HG03139 (cell line): ENCODE results near the gene GATB.

ENCODE experiments used
- ATAC-seq: cut with Tn5 transposase; IDR thresholded peaks from one replicate; pipeline ENCODE4 v1.9.1; 2021; ENCODE audit not compliant: unreplicated experiment

The GATB gene

DNA sequence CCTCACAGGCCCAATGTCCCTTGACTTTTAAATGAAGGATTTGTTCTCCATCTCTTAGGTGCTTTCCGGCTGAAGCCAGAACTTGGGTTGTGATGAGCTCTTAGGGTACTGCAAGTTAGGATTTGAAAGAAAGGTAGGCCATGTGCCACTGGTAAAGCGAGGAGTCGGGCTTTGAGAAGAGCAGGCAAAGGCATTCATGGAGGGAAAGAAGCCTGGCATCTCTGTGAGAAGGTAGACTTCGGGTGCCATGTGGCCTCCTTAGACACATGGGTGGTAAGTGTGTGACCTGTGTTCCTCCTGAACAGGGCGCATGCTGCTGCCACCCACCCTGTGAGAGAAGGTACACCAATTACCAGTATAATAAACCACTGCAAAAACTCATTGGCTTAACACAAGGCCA lies 102.9 kb downstream of the GATB start:
- ATAC-seq: no peak

DNA sequence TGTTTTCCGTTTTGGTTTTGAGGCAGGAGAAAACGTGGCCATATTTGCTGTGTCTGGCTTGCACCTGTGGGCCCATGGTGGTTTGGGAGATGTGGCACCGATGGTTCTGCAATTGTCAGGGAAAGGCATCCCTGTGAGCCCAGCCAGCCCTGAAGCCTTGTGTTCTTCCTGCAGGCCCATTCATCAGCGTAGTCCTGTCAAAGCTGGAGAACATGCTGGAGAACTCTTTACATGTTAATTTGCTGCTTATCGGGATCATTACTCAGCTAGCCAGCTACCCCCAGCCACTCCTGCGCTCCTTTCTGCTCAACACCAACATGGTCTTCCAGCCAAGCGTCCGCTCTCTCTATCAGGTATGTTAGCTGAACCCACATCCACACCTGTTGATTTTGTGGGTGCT lies 104.7 kb downstream of the GATB start:
- ATAC-seq: no peak

DNA sequence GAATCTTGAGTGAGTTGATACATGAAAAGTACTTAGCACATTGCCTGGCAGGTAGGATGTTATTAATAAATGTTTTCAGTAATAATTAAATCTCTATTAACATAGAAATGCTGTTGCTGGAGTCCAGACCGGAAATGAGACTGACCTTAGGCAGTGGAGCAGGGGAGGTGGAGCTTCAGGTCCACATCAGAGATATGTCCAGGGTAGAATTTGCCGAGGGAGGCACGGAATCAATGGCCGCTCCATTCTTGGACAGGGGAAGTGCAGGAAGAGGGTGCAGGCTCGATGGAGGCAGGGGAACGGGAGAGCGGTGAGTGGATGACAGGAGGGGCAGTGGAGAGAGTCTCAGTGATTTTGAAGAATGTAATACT lies 107.3 kb downstream of the GATB start:
- no peak for ATAC-seq

DNA sequence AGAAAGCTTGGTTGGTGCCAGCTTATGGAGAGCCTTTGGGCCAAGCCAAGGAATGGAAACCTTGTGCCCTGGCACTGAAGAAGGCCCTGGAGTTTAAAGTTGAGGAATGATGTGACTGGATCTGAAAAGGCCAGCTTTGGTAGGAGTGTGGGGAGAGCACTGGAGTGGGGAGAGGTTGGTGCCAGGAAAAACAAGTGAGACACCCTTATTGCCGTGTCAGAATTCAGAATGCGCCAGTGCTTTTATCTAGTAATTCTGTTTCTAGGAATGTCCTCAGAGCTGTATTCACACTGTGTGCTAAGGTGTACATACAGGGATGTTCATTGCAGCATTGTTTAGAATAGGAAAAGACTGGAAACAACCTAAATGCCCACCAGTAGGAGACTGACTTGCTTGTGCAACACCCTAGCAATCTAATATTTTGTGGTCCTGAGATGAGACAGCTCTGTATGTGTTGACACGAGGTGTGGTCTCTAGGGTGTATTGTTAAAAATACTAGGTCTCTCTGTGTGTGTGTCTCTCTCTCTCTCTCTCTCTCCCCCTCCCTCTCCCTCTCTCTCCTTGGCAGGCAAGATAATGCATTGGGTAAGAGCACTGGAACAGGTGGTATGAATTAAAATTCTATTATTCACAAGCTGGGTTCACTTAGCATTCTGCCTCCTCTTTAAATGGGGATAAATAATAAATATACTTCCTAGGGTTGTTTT lies 107.8 kb downstream of the GATB start:
- no peak for ATAC-seq

DNA sequence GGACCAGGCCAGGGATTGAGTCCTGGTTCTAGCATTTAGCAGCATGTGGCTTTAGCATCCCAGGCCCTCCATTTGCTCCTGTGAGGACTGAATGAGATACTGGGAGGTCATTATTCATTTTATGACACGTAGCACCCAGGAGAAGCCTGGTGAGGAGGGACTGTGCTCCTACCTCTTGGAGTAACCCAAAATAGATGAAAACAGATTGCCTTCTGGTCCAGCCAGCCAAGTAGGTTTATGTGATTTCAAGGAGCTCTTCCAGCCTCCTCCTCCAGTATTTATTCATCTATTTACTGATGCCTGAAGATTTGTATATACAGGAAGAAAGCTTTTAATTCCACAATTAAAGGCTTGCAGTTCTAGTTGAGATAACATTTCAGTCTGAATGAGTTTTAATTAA lies 109.3 kb downstream of the GATB start:
- no peak for ATAC-seq

DNA sequence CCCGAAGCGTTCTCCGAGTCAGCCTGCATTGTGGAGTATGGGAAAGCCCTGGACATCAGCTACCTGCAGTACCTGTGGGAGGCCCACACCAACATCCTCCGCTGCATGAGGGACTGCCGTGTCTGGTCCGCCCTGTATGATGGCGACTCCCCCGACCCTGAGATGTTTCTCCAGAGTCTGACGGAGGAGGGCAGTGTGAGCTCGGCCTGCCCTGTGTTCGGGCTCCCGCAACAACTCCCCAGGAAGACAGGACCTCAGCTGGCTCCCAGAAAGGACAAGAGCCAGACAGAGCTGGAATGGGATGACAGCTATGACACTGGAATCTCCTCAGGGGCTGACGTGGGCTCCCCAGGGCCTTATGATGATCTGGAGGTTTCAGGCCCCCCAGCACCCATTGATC lies 111.3 kb downstream of the GATB start:
- no peak for ATAC-seq

DNA sequence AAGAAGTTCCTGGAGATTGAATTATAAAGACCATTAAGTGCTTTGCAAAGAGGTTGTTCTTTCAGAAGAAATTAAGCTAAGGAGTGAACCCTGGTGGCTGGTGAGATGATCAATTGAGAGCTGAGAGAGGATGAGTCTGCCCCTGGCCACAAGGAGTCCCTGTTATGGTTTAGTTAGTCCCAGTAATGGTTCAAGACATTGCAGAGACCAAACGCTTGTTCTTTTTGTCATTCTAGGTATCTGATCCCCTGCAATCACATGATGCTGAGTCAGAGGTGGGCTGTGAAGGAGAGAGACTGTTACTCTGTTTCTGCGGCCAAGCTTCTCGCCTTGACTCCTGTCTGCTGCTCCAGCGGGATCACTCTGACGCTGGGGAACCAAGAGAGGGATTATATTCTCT lies 114.5 kb downstream of the GATB start:
- no peak for ATAC-seq

DNA sequence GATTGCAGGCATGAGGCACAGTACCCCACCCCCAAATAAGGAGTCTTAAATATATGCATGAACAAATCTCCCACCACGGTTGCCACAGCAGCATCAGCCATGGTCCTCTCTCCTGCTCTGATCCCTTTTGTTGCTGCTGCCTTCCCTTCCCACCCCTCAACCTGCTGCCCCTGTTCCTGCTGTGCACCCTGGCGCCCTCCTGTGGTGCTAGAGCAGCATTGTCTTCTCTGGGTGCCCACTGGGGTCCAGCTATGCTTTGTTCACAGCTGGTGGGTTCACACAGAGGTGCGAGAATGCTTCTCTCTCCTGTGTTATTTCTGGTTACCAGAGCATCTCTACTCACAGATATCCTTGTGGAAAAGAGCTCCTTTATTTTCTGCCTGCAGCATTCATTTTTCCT lies 116.2 kb downstream of the GATB start:
- ATAC-seq: no peak

DNA sequence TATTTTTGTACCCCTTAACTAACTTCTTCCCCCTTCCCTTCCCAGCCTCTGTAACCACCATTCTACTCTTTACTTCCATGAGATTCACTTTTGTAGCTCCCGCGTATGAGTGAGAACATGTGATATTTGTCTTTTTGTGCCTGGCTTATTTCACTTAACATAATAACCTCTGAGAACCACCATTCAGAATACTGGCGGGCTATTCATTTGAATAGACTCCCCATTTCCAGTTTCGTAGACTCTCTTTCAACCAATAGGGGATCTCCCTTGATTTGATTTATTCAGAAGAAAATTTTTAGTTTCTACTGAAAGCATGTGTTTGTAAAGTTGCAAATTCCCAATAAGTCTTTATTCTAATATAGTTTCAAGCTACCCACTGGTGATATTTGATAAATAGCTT lies 117.2 kb downstream of the GATB start:
- ATAC-seq: no peak

DNA sequence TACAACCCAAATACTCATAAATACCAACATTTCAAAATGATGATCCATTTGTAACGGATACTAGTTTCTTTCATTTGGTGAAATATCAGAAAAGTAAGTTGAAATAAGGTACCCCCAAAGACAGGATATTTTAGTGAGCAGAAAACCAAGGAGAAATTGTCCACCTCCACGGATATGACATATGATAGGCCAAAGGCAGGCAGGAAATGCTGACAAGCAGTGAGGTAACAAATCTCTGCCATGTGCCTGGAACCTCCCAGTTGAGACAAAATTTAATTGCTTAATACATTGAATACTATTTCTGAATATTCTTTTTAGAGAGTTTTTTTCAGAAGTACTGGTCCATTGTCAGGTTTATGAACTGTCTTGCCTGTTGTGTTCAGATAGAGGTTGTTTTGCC lies 118.8 kb downstream of the GATB start:
- ATAC-seq: no peak

DNA sequence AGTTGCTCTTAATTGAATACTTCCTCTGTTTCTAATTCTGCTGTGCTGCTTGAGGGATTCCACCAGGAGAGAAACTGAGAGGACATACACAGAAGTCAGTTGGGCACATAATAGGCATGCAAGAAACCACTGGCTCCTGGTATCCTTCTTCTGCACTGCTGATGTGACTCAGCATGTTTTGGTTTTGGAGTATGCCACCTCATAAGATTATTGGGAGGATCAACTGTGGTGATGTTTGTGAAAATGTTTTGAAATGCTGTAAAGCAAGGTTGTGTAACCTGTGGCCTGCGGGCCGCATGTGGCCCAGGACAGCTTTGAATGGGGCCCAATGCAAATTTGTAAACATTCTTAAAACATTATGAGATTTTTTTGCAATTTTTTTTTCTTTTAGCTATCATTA lies 119.6 kb downstream of the GATB start:
- no peak for ATAC-seq

DNA sequence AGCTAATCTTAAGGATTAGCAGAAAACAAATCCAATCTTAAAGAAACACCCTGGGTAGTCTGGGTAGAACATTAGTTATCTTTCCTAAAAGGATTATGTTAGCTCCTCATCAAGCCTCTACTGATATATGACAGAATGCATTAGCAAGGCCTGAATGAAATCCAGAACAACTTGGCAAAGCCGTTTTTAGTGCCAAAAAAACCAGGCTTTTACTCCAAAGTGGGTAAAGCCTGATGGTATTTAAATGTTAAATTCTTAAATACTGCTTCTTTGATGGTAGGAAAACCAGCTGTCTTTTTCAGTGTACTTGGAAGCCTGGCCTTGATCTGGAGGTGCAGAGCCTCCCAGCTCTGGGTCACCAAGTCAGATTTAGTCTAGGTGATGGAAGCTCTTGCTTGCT lies 120.4 kb downstream of the GATB start:
- no peak for ATAC-seq

DNA sequence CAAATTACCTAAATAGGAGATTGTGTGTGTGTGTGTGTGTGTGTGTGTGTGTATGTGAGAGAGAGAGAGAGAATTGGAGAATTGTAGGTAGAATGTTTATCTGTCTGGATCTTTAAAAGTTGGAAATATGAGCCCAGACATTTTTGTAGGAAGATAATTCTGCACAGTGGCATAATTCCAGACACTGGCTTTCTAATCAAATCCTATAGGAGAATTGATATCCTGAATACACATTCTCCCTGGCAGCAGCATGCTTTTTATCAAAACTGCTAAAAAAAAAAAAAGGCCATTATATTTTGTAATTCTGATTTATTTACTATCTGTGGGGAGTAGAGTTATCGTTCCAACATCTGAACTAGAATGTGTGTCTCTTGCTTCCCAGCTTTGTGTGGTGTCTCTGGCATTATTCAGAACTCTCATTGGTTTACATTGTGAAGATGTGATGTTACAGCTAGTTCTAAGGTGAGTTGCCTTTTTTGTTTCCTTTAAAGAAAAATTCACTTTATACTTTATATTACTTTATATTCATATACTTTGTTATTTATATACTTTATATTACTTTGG lies 122.4 kb downstream of the GATB start:
- no peak for ATAC-seq

DNA sequence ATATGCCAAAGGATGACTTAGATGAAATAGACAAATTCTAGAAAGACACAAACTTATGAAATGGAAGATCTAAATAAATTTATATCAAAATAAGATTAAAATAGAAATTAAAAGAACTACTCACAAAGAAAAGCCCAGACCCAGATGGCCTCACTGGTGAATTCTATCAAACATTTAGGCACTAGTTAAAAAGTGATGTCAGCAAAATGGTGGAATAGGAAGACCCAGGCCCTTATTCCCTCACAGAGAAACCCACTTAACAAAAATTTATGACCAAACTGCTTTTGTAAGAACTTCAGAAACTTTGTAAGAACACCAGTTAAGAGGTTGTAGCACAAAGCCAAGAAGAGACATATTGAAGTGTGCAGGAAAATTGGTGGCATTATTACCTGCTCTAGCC lies 129.5 kb downstream of the GATB start:
- ATAC-seq: no peak

DNA sequence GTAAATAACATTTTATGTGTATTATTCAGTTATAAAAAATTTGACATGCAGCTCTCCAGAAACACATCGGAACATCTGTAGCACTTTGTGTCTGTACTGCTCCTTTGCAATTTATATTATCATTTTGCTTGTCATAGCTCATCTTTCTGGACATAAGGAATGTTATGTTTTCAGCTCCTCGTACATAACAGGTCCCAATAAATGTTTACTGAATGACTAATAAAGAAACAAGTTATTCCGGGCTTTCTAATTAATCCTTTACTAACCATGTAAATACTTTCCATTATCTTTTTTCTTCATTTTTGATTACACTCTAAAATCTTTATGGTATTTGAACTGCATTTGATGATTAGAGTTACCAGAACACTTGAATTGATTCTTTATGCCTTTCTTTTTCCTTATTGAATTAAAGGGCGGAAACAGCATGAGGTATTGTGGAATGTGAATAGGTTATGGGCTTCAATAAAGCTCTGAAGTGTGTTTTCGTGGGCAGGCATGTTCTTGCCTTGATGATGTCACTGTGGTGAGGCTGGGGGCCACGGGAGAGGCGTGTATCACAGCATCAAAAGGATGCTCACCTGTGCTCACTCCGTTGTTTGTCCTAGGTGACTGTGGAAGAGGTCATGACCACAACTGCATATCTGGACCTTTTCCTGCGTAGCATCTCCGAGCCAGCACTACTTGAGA lies 131.6 kb downstream of the GATB start:
- no peak for ATAC-seq

DNA sequence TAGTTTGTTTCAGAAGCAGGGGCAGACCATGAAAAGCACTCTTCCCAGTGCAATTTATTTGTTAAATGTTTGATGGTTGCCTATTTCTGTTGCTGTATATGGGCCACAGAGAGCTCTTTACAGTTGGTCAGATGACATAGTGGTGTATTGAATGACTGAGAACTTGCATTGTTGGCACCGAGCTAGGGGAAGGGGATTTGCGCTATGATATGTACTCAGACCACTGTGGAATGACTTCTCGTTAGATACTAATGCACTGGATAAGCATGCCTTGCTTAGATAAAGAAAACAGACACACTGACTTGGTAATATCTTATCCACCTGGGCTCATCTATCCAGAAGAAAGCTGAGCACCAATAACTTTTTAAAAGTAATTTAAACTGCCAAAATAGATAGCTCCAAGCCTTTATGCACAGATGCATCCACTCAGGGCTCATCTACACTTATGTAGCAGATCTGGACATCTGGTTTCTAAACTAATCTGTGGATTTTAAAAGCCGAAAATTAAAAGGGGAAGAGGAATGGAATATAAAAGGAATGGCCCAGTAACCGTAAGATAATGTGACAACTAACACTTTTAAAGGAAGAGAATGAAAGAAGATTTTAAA lies 132.7 kb downstream of the GATB start:
- ATAC-seq: no peak

DNA sequence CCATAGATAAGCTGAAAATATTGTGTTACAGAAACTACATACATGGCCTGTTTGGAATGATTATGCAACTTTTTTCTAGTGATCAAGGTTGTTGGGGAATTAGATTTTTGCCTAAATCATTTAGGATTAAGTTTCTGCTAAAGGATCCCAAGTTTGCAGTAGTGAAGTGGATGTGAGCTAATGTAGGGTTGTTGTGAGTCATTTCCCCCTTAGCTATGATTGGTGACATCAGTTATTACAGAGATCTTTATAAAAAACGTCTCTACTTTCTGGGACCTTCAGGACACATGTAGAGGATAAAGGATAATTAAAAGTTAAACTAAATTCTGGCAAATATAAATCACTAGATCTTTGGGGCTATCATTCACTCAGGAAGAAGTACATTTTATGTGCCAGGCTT lies 133.3 kb downstream of the GATB start:
- no peak for ATAC-seq

DNA sequence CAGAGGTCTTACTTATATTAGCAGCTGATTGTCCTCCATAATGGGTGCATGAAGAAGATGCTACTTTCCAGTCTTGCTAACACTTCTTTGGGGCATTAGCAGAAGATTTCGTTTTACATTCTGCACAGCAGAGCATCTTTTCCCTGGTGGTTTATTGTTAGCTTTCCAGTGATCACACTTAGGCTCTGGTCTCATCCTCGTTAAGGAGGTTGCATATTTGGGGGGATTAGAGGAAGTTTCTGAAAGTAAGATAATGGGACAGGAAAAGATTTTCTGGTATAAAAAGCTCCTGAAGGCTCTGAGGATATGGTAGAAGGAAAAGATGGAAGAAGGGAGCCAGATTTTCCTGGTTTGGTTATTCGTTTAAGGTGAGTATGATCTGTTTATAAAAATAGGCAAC lies 134.1 kb downstream of the GATB start:
- no peak for ATAC-seq

DNA sequence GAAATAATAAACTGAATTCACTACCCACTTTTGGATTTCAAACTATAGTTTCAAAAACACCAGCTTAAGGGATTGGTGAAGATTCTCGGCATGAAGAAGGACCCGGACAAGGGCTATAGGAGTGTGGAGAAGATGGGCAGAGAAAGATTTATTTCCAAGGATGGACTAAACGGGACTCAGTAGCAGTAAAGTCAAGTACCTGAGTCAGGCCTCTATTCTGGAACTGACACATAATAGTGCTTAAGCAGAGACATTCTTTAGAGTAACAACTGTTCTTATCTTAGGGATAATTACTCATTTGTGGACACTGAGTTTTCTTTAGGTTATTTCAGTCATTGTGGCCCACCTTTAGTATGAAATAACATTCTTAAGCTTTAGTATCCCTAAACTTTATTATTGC lies 134.6 kb downstream of the GATB start:
- ATAC-seq: no peak

DNA sequence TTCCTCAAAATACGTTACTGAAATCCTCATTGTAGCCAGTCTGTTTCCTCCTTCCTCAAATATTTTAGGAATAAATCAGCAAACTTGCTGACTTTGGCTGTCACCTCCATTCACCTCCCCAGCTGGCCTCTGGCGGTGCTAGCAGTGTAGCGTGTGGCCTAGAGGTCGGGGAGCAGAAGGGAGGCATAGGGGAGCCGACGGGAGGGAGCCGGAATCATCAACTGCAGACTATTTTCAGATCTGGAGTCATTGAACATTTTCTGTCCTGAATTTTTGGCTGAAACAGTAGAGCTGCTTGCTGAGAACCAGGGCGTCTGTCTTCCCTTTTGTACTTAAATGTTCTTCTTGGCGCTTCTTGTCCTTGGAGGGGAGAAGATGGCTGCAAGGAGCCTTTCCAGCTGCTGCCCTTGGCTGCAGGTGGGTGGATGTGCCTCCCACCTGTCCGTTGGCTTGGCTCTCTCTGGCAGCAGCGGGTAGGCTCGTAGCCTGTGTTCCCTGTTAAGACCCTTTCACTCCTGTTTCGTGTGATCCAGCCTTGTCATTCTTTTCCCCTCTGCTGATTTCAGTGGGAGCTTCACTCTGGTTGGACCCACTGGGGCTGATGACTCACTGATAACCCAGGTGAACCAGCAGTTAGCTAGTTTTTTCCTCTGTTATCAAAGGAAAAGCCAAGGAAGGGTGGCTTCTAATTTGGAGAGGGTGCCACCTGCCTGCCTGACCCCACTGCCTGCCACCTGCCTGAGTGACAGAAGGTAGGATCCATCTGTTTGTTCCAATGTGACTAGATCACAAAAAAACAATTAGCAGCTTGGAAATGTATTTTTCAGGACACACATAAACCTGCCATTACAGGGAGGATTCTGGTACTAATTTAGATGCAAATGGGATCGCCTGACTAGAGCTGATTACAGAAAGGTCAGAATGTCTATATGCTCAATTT lies 135.9 kb downstream of the GATB start:
- no peak for ATAC-seq
